Spleen (tissue), 11 donors: ENCODE data around the gene CORO1A. TPM values are rescaled to one million over a fixed set of nuclear protein-coding genes. Genes with fewer than 3 reads are reported as not detected.

Experiments used
- DNase-seq: peaks from one replicate; pipeline ENCODE4 v3.0.0-alpha.2; 2020
- H3K27ac ChIP-seq, 8 donors: fragments of 200-600 bp; sonication (generic) in 7 of 8; 1 replicate in 4 of 8; 2 replicates in 4 of 8; pipeline versions ENCODE4 v1.5.0 to v1.8.0; 2016 to 2021; ENCODE audit warnings: inconsistent platforms in 4 of 8, mild to moderate bottlenecking in 4 of 8, moderate library complexity in 1 of 8
- H3K27me3 ChIP-seq, 7 donors: fragments of 200-600 bp; sonication (generic) in 6 of 7; replicated peaks in 1 of 7; 1 replicate in 4 of 7; 2 replicates in 3 of 7; pipeline versions ENCODE4 v1.5.0 to v1.8.0; 2016 to 2021; ENCODE audit warnings: inconsistent platforms in 3 of 7, mild to moderate bottlenecking in 1 of 7
- H3K36me3 ChIP-seq, 6 donors: fragments of 200-600 bp; sonication (generic) in 5 of 6; 1 replicate in 4 of 6; 2 replicates in 2 of 6; pipeline versions ENCODE4 v1.5.0 to v1.8.0; 2016 to 2021; ENCODE audit warnings: inconsistent platforms in 2 of 6
- H3K4me1 ChIP-seq, 6 donors: fragments of 200-600 bp; sonication (generic) in 5 of 6; 1 replicate in 3 of 6; 2 replicates in 3 of 6; pipeline versions ENCODE4 v1.5.0 to v1.8.0; 2016 to 2021; ENCODE audit warnings: inconsistent platforms in 3 of 6
- H3K4me3 ChIP-seq, 8 donors: fragments of 200-600 bp; sonication (generic) in 7 of 8; 1 replicate in 4 of 8; 2 replicates in 4 of 8; pipeline versions ENCODE4 v1.5.0 to v1.8.0; 2016 to 2021; ENCODE audit warnings: inconsistent platforms in 4 of 8, mild to moderate bottlenecking in 4 of 8, moderate library complexity in 2 of 8
- H3K9me3 ChIP-seq, 8 donors: fragments of 200-600 bp; sonication (generic) in 7 of 8; 1 replicate in 4 of 8; 2 replicates in 4 of 8; pipeline versions ENCODE4 v1.5.0 to v1.8.0; 2016 to 2021; ENCODE audit warnings: inconsistent platforms in 4 of 8
- POLR2A ChIP-seq, 3 donors: fragments of 450-650 bp; IDR thresholded peaks; one replicate each; pipeline ENCODE4 v1.5.1; 2017; ENCODE audit warnings: antibody characterized with exemption in 3 of 3, mild to moderate bottlenecking in 1 of 3
- POLR2AphosphoS5 ChIP-seq, 3 donors: sonication (generic); formaldehyde crosslinking; IDR thresholded peaks; one replicate each; pipeline ENCODE4 v1.5.1; 2017; ENCODE audit warnings: antibody characterized with exemption in 3 of 3
- WGBS, 5 donors: extraction: QIAGEN DNeasy Blood & Tissue Kit in 3 of 5; methylation state at CpG; one replicate each; pipeline versions ENCODE4 v1.1.5 to v1.1.7; 2013 to 2018; 5-methylcytosine and 5-hydroxymethylcytosine counted together
- intact Hi-C: fragments of 100-400 bp; cut with DNase I; formaldehyde crosslinking; loops from one replicate; pipeline ENCODE4 v1.15.0; 2023; ENCODE audit warnings: low total_unique reads
- polyA plus RNA-seq, 3 donors: library from polyadenylated mRNA; stranded (reverse); fragments of 200-250 nt; gene quantifications; one replicate each; pipeline ENCODE4 v1.2.1, GENCODE V29; 2013
- total RNA-seq, 7 donors: library from RNA; depleted of rRNA in 3 of 7; stranded (reverse); fragments of >200 nt in 3 of 7; fragmentation: NEBNext Ultra II Directional in 4 of 7; extraction: Animal tissue kit (Norgen Biotek cat#: 25700) in 4 of 7; gene quantifications; one replicate each; pipeline versions ENCODE4 v1.1.0 to v1.2.1, GENCODE V29; 2016 to 2021
- TF ChIP-seq, protein P1 (sequence below), 11 experiments: fragments of 200-600 bp in 7 of 11; fragments of 450-650 bp in 4 of 11; sonication (generic) in 4 of 11; IDR thresholded peaks in 8 of 11; conservative IDR thresholded peaks in 3 of 11; 1 replicate in 7 of 11; 2 replicates in 4 of 11; pipeline versions ENCODE4 v1.4.0 to v1.8.0; 2016 to 2021; ENCODE audit warnings: antibody characterized with exemption in 11 of 11, inconsistent platforms in 4 of 11, mild to moderate bottlenecking in 1 of 11
- donor health status: healthy with polysubstance abuse.
- donor health status: DM: no; HTN: no; CAD: no; lungs with moderate emphysema.
- donor health status: DM: no; HTN: no; CAD: no.
- donor health status: Bipolar disorder and iron deficiency.
- donor health status: healthy.
- donor health status: DM: no; HTN: no; CAD: no.
- donor health status: DM: yes; HTN: yes; CAD: no.

Gene CORO1A
- total and polyA plus RNA-seq, 10 donors = 346 to 757 (median 537) TPM

DNA sequence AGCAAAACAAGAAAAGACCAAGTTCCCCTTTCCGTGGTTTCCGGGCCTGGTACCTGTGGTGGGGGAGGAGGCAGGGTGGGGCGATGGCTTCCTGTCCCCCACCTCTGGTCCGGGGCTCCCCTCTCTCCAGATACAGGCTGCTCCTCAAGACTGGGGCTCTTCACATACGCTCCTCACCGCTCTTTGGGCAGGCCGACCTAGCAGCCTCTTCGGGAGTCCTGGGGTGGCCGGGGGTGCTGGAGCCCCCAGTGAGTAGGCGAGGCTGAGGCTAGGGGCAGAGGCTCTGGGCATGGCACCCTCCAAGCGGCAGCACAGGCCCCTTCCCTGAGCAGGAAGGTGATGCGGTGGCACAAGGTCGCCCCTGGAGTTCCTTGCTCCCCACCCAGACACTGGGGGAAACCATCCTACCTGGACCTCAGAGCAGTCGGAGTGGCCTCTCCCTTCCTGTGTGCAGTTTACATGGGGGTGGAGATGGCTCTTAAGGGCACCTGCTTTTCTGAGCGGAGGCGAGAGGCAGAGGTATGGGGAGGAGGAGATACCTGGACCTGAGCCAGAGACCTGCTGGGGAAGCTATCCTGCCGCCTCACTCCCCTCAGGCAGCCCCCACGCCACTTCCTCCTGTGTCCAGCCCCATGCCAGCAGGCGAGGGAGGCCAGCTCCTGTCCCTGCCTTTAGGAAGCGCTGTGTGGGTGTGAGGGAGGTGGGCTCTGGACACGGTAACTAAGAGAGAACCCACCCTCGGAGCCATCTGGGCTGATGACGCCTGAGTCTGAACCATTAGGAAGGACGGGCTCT is 891 bp downstream of the CORO1A start:
- H3K27ac ChIP-seq = peak overlapping the region; percentile 86 to 100 (median 96)
- TF ChIP-seq, protein P1, sequence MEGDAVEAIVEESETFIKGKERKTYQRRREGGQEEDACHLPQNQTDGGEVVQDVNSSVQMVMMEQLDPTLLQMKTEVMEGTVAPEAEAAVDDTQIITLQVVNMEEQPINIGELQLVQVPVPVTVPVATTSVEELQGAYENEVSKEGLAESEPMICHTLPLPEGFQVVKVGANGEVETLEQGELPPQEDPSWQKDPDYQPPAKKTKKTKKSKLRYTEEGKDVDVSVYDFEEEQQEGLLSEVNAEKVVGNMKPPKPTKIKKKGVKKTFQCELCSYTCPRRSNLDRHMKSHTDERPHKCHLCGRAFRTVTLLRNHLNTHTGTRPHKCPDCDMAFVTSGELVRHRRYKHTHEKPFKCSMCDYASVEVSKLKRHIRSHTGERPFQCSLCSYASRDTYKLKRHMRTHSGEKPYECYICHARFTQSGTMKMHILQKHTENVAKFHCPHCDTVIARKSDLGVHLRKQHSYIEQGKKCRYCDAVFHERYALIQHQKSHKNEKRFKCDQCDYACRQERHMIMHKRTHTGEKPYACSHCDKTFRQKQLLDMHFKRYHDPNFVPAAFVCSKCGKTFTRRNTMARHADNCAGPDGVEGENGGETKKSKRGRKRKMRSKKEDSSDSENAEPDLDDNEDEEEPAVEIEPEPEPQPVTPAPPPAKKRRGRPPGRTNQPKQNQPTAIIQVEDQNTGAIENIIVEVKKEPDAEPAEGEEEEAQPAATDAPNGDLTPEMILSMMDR (IDR thresholded peaks at IDR 0.05 in 8 of 11, conservative IDR thresholded peaks at IDR 0.05 in 3 of 11) = no peak
- TF ChIP-seq POLR2AphosphoS5 (IDR thresholded peaks at IDR 0.05) = peak; percentile 80 to 88 (median 84)
- peak in 2 of 3 donors; percentile 29 for TF ChIP-seq POLR2A (IDR thresholded peaks at IDR 0.05)
- H3K4me3 ChIP-seq = peak overlapping the region; percentile 78 to 98 (median 83)
- peaks cover 0 to 42% (median 27%) of the 10 kb centered on the region in 6 donors for H3K36me3 ChIP-seq
- intact Hi-C loops = no loop called here
- no peaks in the 10 kb centered on the region for H3K27me3 ChIP-seq
- 5 to 14% (median 5%) methylated on average over 15 to 24 of the region's 24 CpGs for WGBS, 5 donors
- H3K4me1 ChIP-seq = peaks cover 26 to 61% (median 49%) of the 10 kb centered on the region in 6 donors
- H3K9me3 ChIP-seq = no peaks in the 10 kb centered on the region
- peak; percentile 96 for DNase-seq

DNA sequence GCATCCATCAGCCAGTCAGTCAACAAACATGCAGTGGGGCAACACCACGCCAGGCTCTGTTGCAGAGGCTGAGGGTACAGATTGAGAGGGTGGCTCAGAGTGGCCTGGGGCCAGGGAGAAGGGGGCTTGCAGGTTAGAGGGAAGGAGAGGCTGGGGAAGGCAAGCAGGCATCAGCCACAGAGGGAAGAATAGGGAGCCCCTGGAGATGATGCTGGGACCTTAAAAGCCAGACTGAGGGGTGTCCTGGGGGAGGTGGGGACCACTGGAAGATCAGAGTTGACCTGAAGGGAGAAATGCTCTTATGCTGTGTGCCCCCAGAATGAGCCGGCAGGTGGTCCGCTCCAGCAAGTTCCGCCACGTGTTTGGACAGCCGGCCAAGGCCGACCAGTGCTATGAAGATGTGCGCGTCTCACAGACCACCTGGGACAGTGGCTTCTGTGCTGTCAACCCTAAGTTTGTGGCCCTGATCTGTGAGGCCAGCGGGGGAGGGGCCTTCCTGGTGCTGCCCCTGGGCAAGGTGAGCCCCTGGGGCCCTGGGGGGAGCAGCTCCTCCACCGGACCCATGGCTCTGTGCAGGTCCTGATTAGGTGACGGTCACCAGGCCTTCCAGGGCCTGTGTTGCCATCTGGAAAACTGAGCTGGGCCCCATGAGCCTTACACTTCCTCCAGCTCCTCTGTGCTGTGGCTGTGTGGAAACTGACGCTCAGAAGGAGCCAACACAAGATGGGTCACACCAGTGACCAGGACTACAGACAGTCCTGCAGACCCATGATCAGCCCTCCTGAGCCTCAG is 1.7 kb downstream of the CORO1A start:
- 35 to 60% (median 45%) methylated on average over 3 to 13 of the region's 13 CpGs for WGBS, 5 donors
- TF ChIP-seq POLR2A (IDR thresholded peaks at IDR 0.05) = no peak
- TF ChIP-seq, protein P1 (IDR thresholded peaks at IDR 0.05 in 8 of 11, conservative IDR thresholded peaks at IDR 0.05 in 3 of 11) = no peak
- no peak for TF ChIP-seq POLR2AphosphoS5 (IDR thresholded peaks at IDR 0.05)
- peak overlapping the region; percentile 86 to 100 (median 96) for H3K27ac ChIP-seq
- intact Hi-C loops = no loop called here
- peak overlapping the region; percentile 78 to 98 (median 83) for H3K4me3 ChIP-seq
- no peaks in the 10 kb centered on the region for H3K9me3 ChIP-seq
- peaks cover 0 to 42% (median 27%) of the 10 kb centered on the region in 6 donors for H3K36me3 ChIP-seq
- H3K27me3 ChIP-seq = no peaks in the 10 kb centered on the region
- peaks cover 26 to 61% (median 49%) of the 10 kb centered on the region in 6 donors for H3K4me1 ChIP-seq
- DNase-seq = peak; percentile 90

DNA sequence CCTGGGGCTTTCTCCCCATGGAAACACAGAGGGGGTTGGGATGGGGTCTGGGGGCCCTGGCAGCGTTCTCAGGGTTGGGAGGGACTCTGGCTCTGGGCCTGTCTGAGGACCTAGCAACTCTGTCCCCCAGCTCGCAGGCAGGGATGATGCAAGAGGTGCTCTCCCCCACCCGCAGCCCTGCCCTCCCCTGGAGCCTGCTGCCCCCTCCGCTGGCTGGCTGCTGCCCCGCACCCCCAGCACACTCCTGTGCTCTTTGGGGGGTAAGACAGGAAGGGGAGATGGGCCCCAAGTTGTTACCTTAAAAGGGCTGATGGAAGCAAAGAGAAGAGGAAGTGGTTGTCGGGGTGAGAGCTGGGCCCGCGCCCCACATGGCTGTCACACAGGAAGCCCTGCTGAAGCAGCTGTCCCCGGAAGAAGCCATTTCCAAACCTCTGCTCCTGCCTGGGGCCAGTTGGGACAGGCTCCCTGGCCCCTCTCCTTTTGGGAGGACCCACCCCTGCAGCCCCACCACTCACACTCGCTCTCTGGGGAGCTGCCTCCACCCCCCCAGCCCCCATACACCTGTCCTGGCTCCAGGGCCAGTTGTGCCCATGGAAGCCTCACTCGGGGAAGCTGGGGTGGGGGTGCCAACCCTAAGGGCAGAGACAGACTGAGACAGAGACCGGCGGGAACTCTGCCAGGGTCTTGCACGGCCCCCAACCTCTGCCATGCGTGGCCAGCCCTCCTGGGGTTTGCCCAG is 2.5 kb downstream of the CORO1A start:
- TF ChIP-seq, protein P1 (IDR thresholded peaks at IDR 0.05 in 8 of 11, conservative IDR thresholded peaks at IDR 0.05 in 3 of 11) = peak in 3 of 11 experiments; percentile 11 to 23 (median 21)
- peak; percentile 83 to 86 (median 84) for TF ChIP-seq POLR2AphosphoS5 (IDR thresholded peaks at IDR 0.05)
- no peak for TF ChIP-seq POLR2A (IDR thresholded peaks at IDR 0.05)
- DNase-seq = peak; percentile 96

More for the DNA sequence above, 2.5 kb downstream of the CORO1A start:
- intact Hi-C loops = no loop called here
- H3K4me3 ChIP-seq = peak overlapping the region; percentile 78 to 98 (median 83)
- no peaks in the 10 kb centered on the region for H3K9me3 ChIP-seq
- H3K4me1 ChIP-seq = peaks cover 26 to 61% (median 49%) of the 10 kb centered on the region in 6 donors
- H3K27me3 ChIP-seq = no peaks in the 10 kb centered on the region
- H3K27ac ChIP-seq = peak overlapping the region; percentile 86 to 100 (median 96)
- WGBS, 5 donors = 19 to 34% (median 23%) methylated on average over 13 to 15 of the region's 15 CpGs
- H3K36me3 ChIP-seq = peaks cover 0 to 42% (median 27%) of the 10 kb centered on the region in 6 donors
